GM10248 (cell line): Measurements from ENCODE around the gene LRRC47.

Experiments
- CTCF ChIA-PET: fragments of 300-600 bp; sonication (Branson Sonifier 250); formaldehyde crosslinking; extraction: SDS; loops from one replicate; lab custom pipeline; 2021; ENCODE audit warnings: antibody characterized with exemption; lab: Yijun Ruan, JAX
- POLR2A ChIA-PET: fragments of 350-650 bp; sonication (Branson Sonifier 250); formaldehyde crosslinking; extraction: SDS; loops from one replicate; lab custom pipeline; 2020; ENCODE audit warnings: antibody characterized with exemption; lab: Yijun Ruan, JAX
- DNase-seq: peaks from one replicate; pipeline ENCODE4 v3.0.0; 2012; ENCODE audit errors: extremely low spot score
- CTCF ChIP-seq: IDR thresholded peaks from 2 replicates; pipeline ENCODE4 v1.5.1; 2012; ENCODE audit warnings: mild to moderate bottlenecking, low read depth; ENCODE audit errors: extremely low read depth, missing control alignments, control extremely low read depth

LRRC47 gene

GRCh38 chr1:3736131-3736561 lies 60.2 kb downstream of the LRRC47 start:
- no peak for DNase-seq
- TF ChIP-seq CTCF = no peak
- POLR2A ChIA-PET = no interaction called here
- CTCF ChIA-PET = no interaction called here

- no peak for DNase-seq
- TF ChIP-seq CTCF = no peak
- CTCF ChIA-PET = interaction anchor here (1.3 kb wide), 1 partner anchor 34 kb away, joined by 3 read pairs; no protein-coding TSS in a partner anchor
- POLR2A ChIA-PET = no interaction called here
Measured at GRCh38 chr1:3735688-3736087, 60.6 kb downstream of the LRRC47 start.

- DNase-seq = no peak
- POLR2A ChIA-PET = no interaction called here
- CTCF ChIA-PET = interaction anchor here (1.3 to 3.2 kb wide), 3 partner anchors 11 to 40 kb away, joined by 3 to 17 read pairs (median 3); no protein-coding TSS in a partner anchor
- no peak for TF ChIP-seq CTCF
Measured at GRCh38 chr1:3735027-3735681, 61.1 kb downstream of the LRRC47 start.

- DNase-seq = no peak
- POLR2A ChIA-PET = no interaction called here
- TF ChIP-seq CTCF = no peak
- CTCF ChIA-PET = interaction anchor here (1.3 to 3.2 kb wide), 3 partner anchors 10 to 39 kb away, joined by 3 to 17 read pairs (median 3); no protein-coding TSS in a partner anchor
Measured at GRCh38 chr1:3734602-3735001, 61.7 kb downstream of the LRRC47 start.

GRCh38 chr1:3733883-3734589 lies 62.3 kb downstream of the LRRC47 start:
- TF ChIP-seq CTCF = no peak
- CTCF ChIA-PET = interaction anchor here (1.3 to 3.2 kb wide), 3 partner anchors 10 to 39 kb away, joined by 3 to 17 read pairs (median 3); no protein-coding TSS in a partner anchor
- no peak for DNase-seq
- POLR2A ChIA-PET = no interaction called here

- POLR2A ChIA-PET = no interaction called here
- CTCF ChIA-PET = interaction anchor here (1.4 to 3.2 kb wide), 2 partner anchors 9 to 38 kb away, joined by 3 to 17 read pairs; no protein-coding TSS in a partner anchor
- DNase-seq = no peak
- no peak for TF ChIP-seq CTCF
Measured at GRCh38 chr1:3733094-3733882, 63.0 kb downstream of the LRRC47 start.
